ENCODE results near the gene TTC33. TPM values are rescaled to one million over a fixed set of nuclear protein-coding genes. Genes with fewer than 3 reads are reported as not detected.

The TTC33 gene
- polyA plus RNA-seq, 1 of the 3 experiments (the other 2 are of a cell fraction) = 2.2 TPM

DNA sequence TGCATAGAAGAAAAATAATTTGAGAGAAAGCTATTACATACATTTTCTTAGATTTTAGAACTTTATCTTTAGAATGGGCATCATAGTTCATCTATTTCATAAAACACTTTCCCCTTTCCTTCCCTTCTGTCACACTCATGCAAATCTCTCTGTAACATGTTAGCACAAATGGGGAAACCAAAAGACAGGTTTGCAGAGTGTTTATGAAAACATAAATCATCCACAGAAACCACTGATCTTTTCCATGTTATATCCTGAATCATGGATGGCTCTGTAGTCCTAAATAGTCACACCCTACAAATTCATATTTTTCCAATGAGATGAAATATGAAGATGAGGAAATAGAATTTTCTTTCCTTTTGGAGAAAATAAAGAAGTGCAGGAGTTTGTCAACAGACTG lies 198.9 kb downstream of the TTC33 start:
- H3K9ac ChIP-seq = no peak overlapping the region
- no peaks in the 10 kb centered on the region for H3K79me2 ChIP-seq (ENCODE audit: insufficient read depth)
- CTCF ChIA-PET = no interaction called here
- TF ChIP-seq FOXM1 (IDR thresholded peaks at IDR 0.05; ENCODE audit: low read depth) (no peak), YY1 (IDR thresholded peaks at IDR 0.05; ENCODE audit: low read depth) (no peak), TCF12 (IDR thresholded peaks at IDR 0.05) (no peak), TAF1 (IDR thresholded peaks at IDR 0.05; ENCODE audit: borderline replicate concordance, low read depth, low read length) (no peak), CHD2 (IDR thresholded peaks at IDR 0.05; ENCODE audit: low read length, partially characterized antibody) (no peak), GABPA (IDR thresholded peaks at IDR 0.05; ENCODE audit: low read depth) (no peak), EZH2phosphoT487 (IDR thresholded peaks at IDR 0.05; ENCODE audit: borderline replicate concordance, low read depth) (no peak)
- TF ChIP-seq, protein P1, sequence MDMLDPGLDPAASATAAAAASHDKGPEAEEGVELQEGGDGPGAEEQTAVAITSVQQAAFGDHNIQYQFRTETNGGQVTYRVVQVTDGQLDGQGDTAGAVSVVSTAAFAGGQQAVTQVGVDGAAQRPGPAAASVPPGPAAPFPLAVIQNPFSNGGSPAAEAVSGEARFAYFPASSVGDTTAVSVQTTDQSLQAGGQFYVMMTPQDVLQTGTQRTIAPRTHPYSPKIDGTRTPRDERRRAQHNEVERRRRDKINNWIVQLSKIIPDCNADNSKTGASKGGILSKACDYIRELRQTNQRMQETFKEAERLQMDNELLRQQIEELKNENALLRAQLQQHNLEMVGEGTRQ (IDR thresholded peaks at IDR 0.05; ENCODE audit: borderline replicate concordance, low read depth, low read length) = no peak
- no peaks in the 10 kb centered on the region for H3K9me3 ChIP-seq
- H3K4me2 ChIP-seq = no peak overlapping the region
- H3K4me1 ChIP-seq (ENCODE audit: control insufficient read depth in 1 of 2, insufficient read depth in 2 of 2, low read depth in 1 of 2, low read length in 1 of 2) = no peaks in the 10 kb centered on the region
- DNase-seq = no peak
- no peak overlapping the region for H2AFZ ChIP-seq (ENCODE audit: low read depth)
- peaks cover 5% of the 10 kb centered on the region; the same call in 1 of the 2 replicates for H3K27me3 ChIP-seq (ENCODE audit: insufficient read depth)
- POLR2A ChIA-PET = no interaction called here
- H3K9me2 ChIP-seq = no peaks in the 10 kb centered on the region
- H3K4me3 ChIP-seq (ENCODE audit: low read depth in 2 of 2, low read length in 1 of 2) = no peak overlapping the region
- H3F3A ChIP-seq (replicated peaks; ENCODE audit: insufficient read depth) = peaks cover 3% of the 10 kb centered on the region
- no peaks in the 10 kb centered on the region for H4K20me1 ChIP-seq (ENCODE audit: insufficient read depth)
- H3K36me3 ChIP-seq (replicated peaks in 1 of 2; ENCODE audit: control insufficient read depth in 1 of 2, insufficient read depth in 2 of 2, low read length in 1 of 2) = no peaks in the 10 kb centered on the region
- H3K27ac ChIP-seq (ENCODE audit: low read depth in 2 of 2, low read length in 1 of 2) = no peak overlapping the region

- 19% methylated on average over 1 of the region's 1 CpG for WGBS (ENCODE audit: low lambda C conversion rate)
- Histone ChIP-seq H3K27ac (ENCODE audit: low read depth in 2 of 2, low read length in 1 of 2) (no peak overlapping the region), H3K9me3 (no peaks in the 10 kb centered on the region), H3K36me3 (replicated peaks in 1 of 2; ENCODE audit: control insufficient read depth in 1 of 2, insufficient read depth in 2 of 2, low read length in 1 of 2) (no peaks in the 10 kb centered on the region), H3K9ac (no peak overlapping the region), H3F3A (replicated peaks; ENCODE audit: insufficient read depth) (peaks cover 8% of the 10 kb centered on the region), H3K4me3 (ENCODE audit: low read depth in 2 of 2, low read length in 1 of 2) (no peak overlapping the region), H3K27me3 (ENCODE audit: insufficient read depth) (peaks cover 5% of the 10 kb centered on the region; the same call in 1 of the 2 replicates), H3K9me2 (no peaks in the 10 kb centered on the region), H3K4me2 (no peak overlapping the region), H3K79me2 (ENCODE audit: insufficient read depth) (no peaks in the 10 kb centered on the region), H4K20me1 (ENCODE audit: insufficient read depth) (no peaks in the 10 kb centered on the region), H3K4me1 (ENCODE audit: control insufficient read depth in 1 of 2, insufficient read depth in 2 of 2, low read depth in 1 of 2, low read length in 1 of 2) (no peaks in the 10 kb centered on the region), H2AFZ (ENCODE audit: low read depth) (no peak overlapping the region)
- DNase-seq = no peak
- ChIA-PET POLR2A (no interaction called here), CTCF (no interaction called here)
- TF ChIP-seq MEF2A (IDR thresholded peaks at IDR 0.05; ENCODE audit: borderline replicate concordance, low read depth) (no peak), GATA2 (CRISPR knock-in tag; IDR thresholded peaks at IDR 0.05) (no peak), NFIC (IDR thresholded peaks at IDR 0.05; ENCODE audit: borderline replicate concordance) (no peak), NRF1 (IDR thresholded peaks at IDR 0.05; ENCODE audit: low read depth, low read length) (no peak), ZBTB33 (IDR thresholded peaks at IDR 0.05; ENCODE audit: borderline replicate concordance, low read depth) (no peak), FOSL2 (IDR thresholded peaks at IDR 0.05; ENCODE audit: borderline replicate concordance, low read depth) (no peak), RAD21 (IDR thresholded peaks at IDR 0.05; ENCODE audit: low read length) (no peak), EZH2phosphoT487 (IDR thresholded peaks at IDR 0.05; ENCODE audit: borderline replicate concordance, low read depth) (no peak), CHD2 (IDR thresholded peaks at IDR 0.05; ENCODE audit: low read length, partially characterized antibody) (no peak)
- TF ChIP-seq, protein P1 (IDR thresholded peaks at IDR 0.05; ENCODE audit: borderline replicate concordance, low read depth, low read length) = no peak
- TF ChIP-seq, protein P2, sequence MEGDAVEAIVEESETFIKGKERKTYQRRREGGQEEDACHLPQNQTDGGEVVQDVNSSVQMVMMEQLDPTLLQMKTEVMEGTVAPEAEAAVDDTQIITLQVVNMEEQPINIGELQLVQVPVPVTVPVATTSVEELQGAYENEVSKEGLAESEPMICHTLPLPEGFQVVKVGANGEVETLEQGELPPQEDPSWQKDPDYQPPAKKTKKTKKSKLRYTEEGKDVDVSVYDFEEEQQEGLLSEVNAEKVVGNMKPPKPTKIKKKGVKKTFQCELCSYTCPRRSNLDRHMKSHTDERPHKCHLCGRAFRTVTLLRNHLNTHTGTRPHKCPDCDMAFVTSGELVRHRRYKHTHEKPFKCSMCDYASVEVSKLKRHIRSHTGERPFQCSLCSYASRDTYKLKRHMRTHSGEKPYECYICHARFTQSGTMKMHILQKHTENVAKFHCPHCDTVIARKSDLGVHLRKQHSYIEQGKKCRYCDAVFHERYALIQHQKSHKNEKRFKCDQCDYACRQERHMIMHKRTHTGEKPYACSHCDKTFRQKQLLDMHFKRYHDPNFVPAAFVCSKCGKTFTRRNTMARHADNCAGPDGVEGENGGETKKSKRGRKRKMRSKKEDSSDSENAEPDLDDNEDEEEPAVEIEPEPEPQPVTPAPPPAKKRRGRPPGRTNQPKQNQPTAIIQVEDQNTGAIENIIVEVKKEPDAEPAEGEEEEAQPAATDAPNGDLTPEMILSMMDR (IDR thresholded peaks at IDR 0.05) = no peak
- TF ChIP-seq, protein P3, sequence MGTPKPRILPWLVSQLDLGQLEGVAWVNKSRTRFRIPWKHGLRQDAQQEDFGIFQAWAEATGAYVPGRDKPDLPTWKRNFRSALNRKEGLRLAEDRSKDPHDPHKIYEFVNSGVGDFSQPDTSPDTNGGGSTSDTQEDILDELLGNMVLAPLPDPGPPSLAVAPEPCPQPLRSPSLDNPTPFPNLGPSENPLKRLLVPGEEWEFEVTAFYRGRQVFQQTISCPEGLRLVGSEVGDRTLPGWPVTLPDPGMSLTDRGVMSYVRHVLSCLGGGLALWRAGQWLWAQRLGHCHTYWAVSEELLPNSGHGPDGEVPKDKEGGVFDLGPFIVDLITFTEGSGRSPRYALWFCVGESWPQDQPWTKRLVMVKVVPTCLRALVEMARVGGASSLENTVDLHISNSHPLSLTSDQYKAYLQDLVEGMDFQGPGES (IDR thresholded peaks at IDR 0.05; ENCODE audit: low read depth, low read length) = no peak
Observed at GRCh38 chr5:40555886-40556285, 199.9 kb downstream of the TTC33 start.

Measured in SK-N-SH (cell line).